Measurements from ENCODE around the gene KRTAP2-3. TPM values are rescaled to one million over a fixed set of nuclear protein-coding genes. Genes with fewer than 3 reads are reported as not detected.
"Not testable (repeated sequence)": the region's sequence is repeated elsewhere in the genome, so short reads cannot be mapped to it uniquely, and the experiment has no call there.

The KRTAP2-3 gene
- not detected for polyA plus RNA-seq (2012; ENCODE audit: missing spikeins)

- FAIRE-seq, result no peak
- no peak for DNase-seq (ENCODE audit: insufficient read length)
- TF ChIP-seq TAF1 (IDR thresholded peaks at IDR 0.05; ENCODE audit: borderline replicate concordance, low read depth, low read length) (no peak), POLR2AphosphoS5 (IDR thresholded peaks at IDR 0.05; ENCODE audit: low read depth, low read length) (no peak), POLR2A (IDR thresholded peaks at IDR 0.05; ENCODE audit: low read depth, low read length) (no peak)
Measured at GRCh38 chr17:41060052-41060604, at the start of gene KRTAP2-3. Gene KRTAP2-3 (minus strand): TSS chr17:41060114. CDS start chr17:41060050, 64 bp downstream.

GRCh38 chr17:41108728-41109386 is 48.9 kb upstream of the KRTAP2-3 start:
- FAIRE-seq; DNase-seq (ENCODE audit: insufficient read length): not testable (repeated sequence)

GRCh38 chr17:41107941-41108450 is 48.1 kb upstream of the KRTAP2-3 start:
- FAIRE-seq (no peak), DNase-seq (ENCODE audit: insufficient read length) (no peak)
- TF ChIP-seq POLR2AphosphoS5 (IDR thresholded peaks at IDR 0.05; ENCODE audit: low read depth, low read length), result no peak
- TF ChIP-seq TAF1 (IDR thresholded peaks at IDR 0.05; ENCODE audit: borderline replicate concordance, low read depth, low read length), result no peak
- no peak for TF ChIP-seq POLR2A (IDR thresholded peaks at IDR 0.05; ENCODE audit: low read depth, low read length)

- DNase-seq (ENCODE audit: insufficient read length); FAIRE-seq: not testable (repeated sequence)
Measured at GRCh38 chr17:41105347-41105746, 45.4 kb upstream of the KRTAP2-3 start, which contains the start of gene KRTAP4-9. Gene KRTAP4-9 (plus strand): TSS chr17:41105389. CDS start chr17:41105389, 0 bp downstream.

GRCh38 chr17:41104386-41105038 is 44.6 kb upstream of the KRTAP2-3 start:
- not testable (repeated sequence) for DNase-seq (ENCODE audit: insufficient read length); FAIRE-seq

GRCh38 chr17:41103896-41104295 is 44.0 kb upstream of the KRTAP2-3 start:
- TF ChIP-seq TAF1 (IDR thresholded peaks at IDR 0.05; ENCODE audit: borderline replicate concordance, low read depth, low read length), result no peak
- no peak for TF ChIP-seq POLR2A (IDR thresholded peaks at IDR 0.05; ENCODE audit: low read depth, low read length)
- no peak for TF ChIP-seq POLR2AphosphoS5 (IDR thresholded peaks at IDR 0.05; ENCODE audit: low read depth, low read length)
- no peak for DNase-seq (ENCODE audit: insufficient read length)
- no peak for FAIRE-seq

- no peak for FAIRE-seq
Measured at GRCh38 chr17:41101586-41102259, 41.8 kb upstream of the KRTAP2-3 start, which contains the start of gene KRTAP4-16. Gene KRTAP4-16 (minus strand): TSS chr17:41102209. CDS start chr17:41102209, 0 bp downstream.

GRCh38 chr17:41099682-41100480 is 40.0 kb upstream of the KRTAP2-3 start:
- DNase-seq (ENCODE audit: insufficient read length); FAIRE-seq: not testable (repeated sequence)

More at GRCh38 chr17:41101586-41102259, 41.8 kb upstream of the KRTAP2-3 start, which contains the start of gene KRTAP4-16:
- TF ChIP-seq POLR2A (IDR thresholded peaks at IDR 0.05; ENCODE audit: low read depth, low read length), result no peak
- no peak for TF ChIP-seq POLR2AphosphoS5 (IDR thresholded peaks at IDR 0.05; ENCODE audit: low read depth, low read length)
- no peak for TF ChIP-seq TAF1 (IDR thresholded peaks at IDR 0.05; ENCODE audit: borderline replicate concordance, low read depth, low read length)
- no peak for DNase-seq (ENCODE audit: insufficient read length)

- DNase-seq (ENCODE audit: insufficient read length) (no peak), FAIRE-seq (no peak)
- no peak for TF ChIP-seq POLR2AphosphoS5 (IDR thresholded peaks at IDR 0.05; ENCODE audit: low read depth, low read length)
- no peak for TF ChIP-seq POLR2A (IDR thresholded peaks at IDR 0.05; ENCODE audit: low read depth, low read length)
- no peak for TF ChIP-seq TAF1 (IDR thresholded peaks at IDR 0.05; ENCODE audit: borderline replicate concordance, low read depth, low read length)
Measured at GRCh38 chr17:41098481-41098880, 38.6 kb upstream of the KRTAP2-3 start.

- FAIRE-seq, result no peak
- no peak for DNase-seq (ENCODE audit: insufficient read length)
- TF ChIP-seq POLR2AphosphoS5 (IDR thresholded peaks at IDR 0.05; ENCODE audit: low read depth, low read length) (no peak), TAF1 (IDR thresholded peaks at IDR 0.05; ENCODE audit: borderline replicate concordance, low read depth, low read length) (no peak), POLR2A (IDR thresholded peaks at IDR 0.05; ENCODE audit: low read depth, low read length) (no peak)
Measured at GRCh38 chr17:41098042-41098441, 38.1 kb upstream of the KRTAP2-3 start, which contains the start of gene KRTAP4-8. Gene KRTAP4-8 (minus strand): TSS chr17:41098142. CDS start chr17:41098084, 58 bp downstream.

GRCh38 chr17:41096055-41096454 is 36.1 kb upstream of the KRTAP2-3 start:
- no peak for TF ChIP-seq TAF1 (IDR thresholded peaks at IDR 0.05; ENCODE audit: borderline replicate concordance, low read depth, low read length)
- no peak for TF ChIP-seq POLR2A (IDR thresholded peaks at IDR 0.05; ENCODE audit: low read depth, low read length)
- TF ChIP-seq POLR2AphosphoS5 (IDR thresholded peaks at IDR 0.05; ENCODE audit: low read depth, low read length), result no peak
- DNase-seq (ENCODE audit: insufficient read length) (no peak), FAIRE-seq (no peak)

GRCh38 chr17:41088760-41089352 is 28.9 kb upstream of the KRTAP2-3 start:
- not testable (repeated sequence) for FAIRE-seq; DNase-seq (ENCODE audit: insufficient read length)

GRCh38 chr17:41084100-41084856 is 24.4 kb upstream of the KRTAP2-3 start, which contains the start of gene KRTAP4-7:
Gene KRTAP4-7 (plus strand): TSS chr17:41084150. CDS start chr17:41084207, 57 bp downstream.
- not testable (repeated sequence) for FAIRE-seq; DNase-seq (ENCODE audit: insufficient read length)

GRCh38 chr17:41083427-41083826 is 23.5 kb upstream of the KRTAP2-3 start:
- FAIRE-seq; DNase-seq (ENCODE audit: insufficient read length): not testable (repeated sequence)

Measured in GM12892 (cell line).